Anterior cingulate cortex (tissue), 58 donors: ENCODE measurements around the gene WDR7.

Experiments
- DNase-seq, 58 donors: peaks; one replicate each; lab custom pipeline; 2025; lab: John Stamatoyannopoulos, UW

The WDR7 gene

GRCh38 chr18:56977771-56978170 lies 326.6 kb downstream of the WDR7 start:
- DNase-seq, result no peak

- no peak for DNase-seq
These were observed 329.0 kb downstream of the WDR7 start for GRCh38 chr18:56980151-56980550.

DNA sequence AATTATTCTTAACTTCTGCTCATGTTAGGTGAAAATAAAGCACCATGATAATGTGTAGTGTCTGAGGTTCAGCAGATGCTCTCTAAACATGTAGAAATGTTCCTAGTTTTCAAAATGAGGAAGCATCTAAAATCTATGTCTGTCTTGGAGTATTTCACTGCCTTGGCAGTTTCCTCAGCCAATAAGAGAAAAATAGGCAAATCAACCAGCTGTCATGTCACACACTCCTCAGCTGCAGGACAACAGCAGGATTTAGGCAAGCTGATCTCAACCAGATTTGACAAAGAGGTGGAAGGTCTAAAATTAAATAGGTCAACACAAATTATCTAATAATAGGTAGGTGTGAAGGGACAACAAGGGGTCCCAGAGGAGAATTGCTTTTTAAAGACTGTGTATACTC lies 331.6 kb downstream of the WDR7 start:
- DNase-seq, result no peak

GRCh38 chr18:56983275-56983992 lies 332.3 kb downstream of the WDR7 start:
- DNase-seq, result no peak

DNA sequence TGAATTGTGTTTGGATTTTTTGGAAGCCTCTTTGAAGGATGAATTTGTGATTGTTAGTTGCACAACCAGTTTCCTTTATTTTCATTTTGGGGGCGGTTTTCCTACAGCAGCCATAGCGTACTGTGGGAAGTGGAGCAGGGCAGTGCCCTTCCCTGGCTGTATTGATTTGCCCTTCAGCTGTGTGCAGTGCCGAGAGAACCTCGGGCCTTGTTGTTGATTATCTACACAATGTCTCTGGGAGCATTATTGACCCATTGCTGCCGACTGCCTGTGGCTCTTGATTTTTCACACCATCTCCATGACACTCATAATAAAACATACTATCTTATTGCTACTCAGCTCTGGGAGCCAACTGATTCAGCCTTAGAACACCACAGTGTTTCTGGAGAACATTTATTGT lies 333.6 kb downstream of the WDR7 start:
- DNase-seq, result peak in 8 of 58 donors; percentile 2 to 30 (median 14)

DNA sequence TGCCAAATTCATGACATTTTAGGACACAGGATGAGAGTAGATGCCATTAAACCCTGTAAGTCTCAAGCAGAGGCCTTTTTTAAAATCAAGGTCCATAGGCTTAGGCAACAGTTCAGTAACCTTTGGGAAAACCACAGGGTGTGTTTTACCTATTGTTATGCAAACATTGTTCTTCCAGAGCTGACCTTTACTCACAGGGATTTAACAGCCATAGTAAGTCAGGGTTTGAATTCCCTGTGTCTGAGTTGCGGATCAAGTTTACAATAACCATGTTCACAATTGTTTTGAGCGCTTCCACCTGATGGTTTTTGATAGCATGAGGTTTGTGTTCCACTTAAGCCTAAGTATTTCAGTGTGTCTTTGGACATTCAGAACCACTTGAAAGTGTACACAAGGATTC lies 335.7 kb downstream of the WDR7 start:
- DNase-seq, result no peak

DNA sequence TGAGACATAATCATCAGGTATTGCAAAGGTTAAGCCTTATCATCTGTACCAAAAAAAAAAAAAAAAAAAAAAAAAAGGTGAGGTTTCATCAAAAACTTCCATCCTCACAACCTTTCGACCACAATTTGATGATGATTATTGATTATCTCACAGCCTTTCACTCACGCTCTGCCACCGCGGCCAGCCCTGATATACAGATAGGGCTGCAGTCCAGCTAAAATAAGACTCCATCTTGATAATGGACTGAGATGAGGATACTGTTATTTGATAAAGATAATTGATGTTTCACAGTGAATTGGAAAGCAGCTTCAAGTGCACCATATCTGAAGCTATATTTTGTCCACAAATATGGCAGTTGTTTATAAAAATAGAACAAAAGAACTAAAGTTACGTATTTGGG lies 336.1 kb downstream of the WDR7 start:
- DNase-seq, result no peak

DNA sequence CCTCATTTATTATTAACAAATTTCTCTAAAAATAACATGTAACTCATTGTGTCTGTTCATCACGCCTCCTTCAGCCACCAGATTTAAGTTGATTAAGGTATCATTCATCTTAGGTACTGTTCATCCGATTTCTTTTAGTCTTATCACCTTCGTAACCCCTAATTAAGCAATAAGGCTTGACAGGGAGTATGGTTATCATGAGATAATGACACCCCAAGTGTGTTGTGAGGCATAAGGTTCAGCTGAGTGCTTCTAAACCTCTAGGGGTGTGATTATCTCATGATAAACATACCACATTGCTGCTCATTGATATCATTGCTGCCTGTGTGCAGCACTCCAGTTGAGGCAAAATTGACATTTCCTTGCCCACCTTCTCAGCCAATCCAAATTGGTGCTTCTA lies 336.9 kb downstream of the WDR7 start:
- no peak for DNase-seq

DNA sequence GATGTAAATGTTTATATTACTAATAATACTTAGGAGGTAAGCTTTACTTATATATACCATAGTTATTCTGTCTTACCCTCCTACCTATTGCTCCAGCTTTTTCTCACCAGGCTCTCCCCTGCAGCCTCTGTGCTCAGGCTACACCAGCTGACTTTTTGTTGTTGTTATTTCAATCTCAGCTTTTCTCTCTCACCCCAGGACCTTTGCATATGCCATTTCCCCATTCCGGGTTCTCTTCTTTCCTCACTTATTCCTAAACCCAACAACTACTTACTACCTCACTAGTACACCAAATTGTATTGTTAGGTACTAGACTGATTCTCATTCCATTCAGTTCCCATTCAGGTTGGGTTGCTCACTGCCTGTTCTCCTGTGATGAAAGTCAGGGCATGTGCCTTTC lies 339.5 kb downstream of the WDR7 start:
- no peak for DNase-seq

DNA sequence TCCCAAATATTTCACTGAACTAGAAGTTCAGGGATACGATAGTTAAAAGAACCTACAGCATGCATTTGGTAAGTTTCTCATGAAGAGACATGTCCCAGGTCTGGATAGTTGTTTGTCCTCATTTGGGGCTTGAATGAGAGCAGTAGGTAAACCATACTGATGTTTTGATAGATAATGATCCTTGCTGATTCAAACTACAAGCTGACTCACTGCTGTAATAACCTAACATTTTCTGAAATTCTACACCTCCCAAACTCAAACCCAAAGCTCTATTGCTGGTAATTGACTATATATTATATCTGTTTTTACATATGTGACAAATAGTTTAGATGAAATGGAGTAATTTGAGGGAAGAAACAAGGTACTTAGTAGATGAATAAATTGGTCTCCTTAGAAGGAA lies 341.6 kb downstream of the WDR7 start:
- DNase-seq, result no peak

DNA sequence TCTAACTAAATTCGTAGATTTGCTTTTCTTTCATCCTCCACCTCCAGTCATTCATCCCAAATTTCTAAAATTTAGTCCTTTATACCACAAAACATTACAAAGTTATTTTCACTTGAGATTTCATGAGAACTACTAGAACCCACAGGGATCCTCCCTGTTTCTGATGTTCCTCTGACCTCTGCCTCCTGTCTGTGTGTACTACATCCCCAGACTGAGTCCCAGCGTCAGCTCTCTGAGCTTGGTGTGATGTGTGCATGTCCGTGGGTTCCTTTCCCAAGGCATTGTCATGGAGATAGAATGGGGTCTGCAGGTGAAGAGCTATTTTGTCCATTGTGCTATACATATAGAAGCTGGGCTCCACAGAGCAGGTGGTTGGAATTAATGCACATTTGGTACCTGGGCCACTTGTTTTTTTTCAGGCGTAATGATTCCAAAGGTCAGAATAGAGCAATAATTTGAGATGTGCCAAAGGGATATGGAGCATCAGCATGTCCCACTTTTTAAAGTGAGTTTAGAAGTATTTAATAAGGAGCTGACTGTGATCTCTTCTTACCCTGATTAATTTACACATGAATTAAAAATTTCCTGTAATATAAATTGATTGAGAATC lies 344.5 kb downstream of the WDR7 start:
- DNase-seq, result peak in 5 of 58 donors; percentile 4 to 17 (median 7)

DNA sequence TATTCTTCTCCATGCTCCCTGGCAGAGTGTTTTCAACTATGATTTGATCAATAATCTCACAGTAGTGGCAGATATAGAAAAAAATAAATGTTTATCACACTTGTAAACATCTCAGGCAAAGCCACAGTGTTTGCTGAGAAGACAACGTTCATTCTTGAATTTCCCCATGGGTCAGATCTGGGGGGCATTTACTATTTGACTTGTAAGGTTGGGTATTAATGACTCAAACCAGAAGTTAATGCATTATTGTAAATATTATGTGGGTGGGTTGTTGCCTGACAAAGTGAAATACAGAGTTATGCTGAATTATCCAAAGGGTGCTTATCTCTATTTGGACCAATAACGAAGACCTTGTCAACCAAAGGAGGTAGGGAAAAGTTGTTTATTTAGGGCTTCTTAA lies 346.0 kb downstream of the WDR7 start:
- DNase-seq, result no peak

DNA sequence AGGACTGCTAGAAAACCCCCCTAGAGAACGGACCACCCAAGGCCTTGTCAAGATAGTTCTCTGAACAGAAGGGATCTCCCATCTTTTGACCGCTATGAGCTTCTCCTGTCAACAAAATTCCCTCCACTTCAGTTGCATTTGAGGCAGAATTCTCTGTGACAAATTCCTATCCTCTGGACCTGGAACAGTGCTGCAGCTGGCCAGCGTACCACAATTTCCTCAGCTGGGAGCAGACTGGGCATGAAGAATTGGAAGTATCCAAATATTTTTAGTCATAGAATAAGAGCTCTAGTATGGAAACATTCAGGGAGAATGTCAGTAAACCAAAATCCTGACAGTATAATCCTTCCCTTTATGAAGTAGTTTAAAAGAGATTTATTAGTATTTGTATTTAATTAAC lies 348.7 kb downstream of the WDR7 start:
- no peak for DNase-seq

- DNase-seq, result no peak
These were observed 351.5 kb downstream of the WDR7 start for GRCh38 chr18:57002627-57003026.

GRCh38 chr18:57003342-57003741 lies 352.2 kb downstream of the WDR7 start:
- no peak for DNase-seq

DNA sequence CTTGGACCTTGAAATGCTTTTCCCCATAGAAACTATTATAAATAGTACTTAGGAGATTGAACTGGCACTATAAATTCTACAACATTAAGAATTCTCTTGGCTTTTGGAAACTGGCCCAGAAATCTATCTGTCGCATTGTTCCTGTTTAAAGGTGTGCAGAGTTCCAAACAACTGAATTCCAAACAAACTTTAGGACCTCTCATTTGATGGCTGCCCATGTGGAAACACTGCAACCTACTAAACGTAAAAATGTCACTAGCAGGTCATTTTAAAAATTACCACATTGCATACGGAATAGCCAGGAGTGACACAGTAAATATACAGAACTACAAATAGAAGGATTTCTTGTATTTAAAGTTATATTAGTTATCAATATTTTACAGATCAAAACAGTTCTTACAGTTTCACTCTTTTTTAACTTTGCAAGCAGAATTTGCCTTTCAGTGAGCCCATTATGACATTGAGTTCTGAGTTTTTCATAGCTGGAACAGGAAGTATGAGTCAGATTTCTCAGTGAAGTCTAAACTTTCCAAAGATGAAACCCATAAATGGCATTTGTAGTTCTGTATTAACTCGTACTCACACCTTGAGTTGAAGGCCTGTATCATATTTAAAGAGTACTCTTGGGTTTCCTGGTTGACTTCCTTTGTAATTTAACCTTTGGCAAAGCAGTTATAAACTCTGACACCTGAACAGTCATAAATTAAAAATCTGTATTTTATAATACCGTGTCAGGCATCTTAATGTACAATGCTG lies 353.4 kb downstream of the WDR7 start:
- no peak for DNase-seq

- no peak for DNase-seq
These were observed 357.0 kb downstream of the WDR7 start for GRCh38 chr18:57008001-57008686.

DNA sequence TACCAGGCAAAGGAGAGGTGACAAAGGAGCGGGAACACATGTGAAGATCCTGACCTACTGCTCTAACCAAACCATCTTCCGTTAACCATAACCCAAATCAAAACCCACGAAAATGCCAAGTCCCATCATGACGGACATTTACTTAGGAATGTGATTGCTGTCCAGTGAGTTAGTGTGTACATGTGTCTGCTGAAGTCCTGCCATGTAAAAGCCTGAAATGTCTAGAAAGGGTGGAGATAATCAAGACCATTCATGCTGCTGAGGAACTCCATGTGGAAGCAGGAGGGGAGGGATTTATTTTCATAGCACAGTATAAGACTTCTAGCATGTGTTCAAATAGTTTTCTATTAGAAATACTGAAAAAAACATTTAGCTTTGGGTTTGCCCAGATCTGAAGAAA lies 358.7 kb downstream of the WDR7 start:
- DNase-seq, result no peak

- no peak for DNase-seq
These were observed 363.7 kb downstream of the WDR7 start for GRCh38 chr18:57014772-57015413.

- no peak for DNase-seq
These were observed 364.3 kb downstream of the WDR7 start for GRCh38 chr18:57015451-57015850.

GRCh38 chr18:57018845-57019244 lies 367.7 kb downstream of the WDR7 start:
- no peak for DNase-seq
